ENCODE data around the gene MTM1. TPM values are rescaled to one million over a fixed set of nuclear protein-coding genes. Genes with fewer than 3 reads are reported as not detected.

MTM1 gene
- total and polyA plus RNA-seq, 2 experiments from 2014 or later = 8.7 to 15.4 TPM

DNA sequence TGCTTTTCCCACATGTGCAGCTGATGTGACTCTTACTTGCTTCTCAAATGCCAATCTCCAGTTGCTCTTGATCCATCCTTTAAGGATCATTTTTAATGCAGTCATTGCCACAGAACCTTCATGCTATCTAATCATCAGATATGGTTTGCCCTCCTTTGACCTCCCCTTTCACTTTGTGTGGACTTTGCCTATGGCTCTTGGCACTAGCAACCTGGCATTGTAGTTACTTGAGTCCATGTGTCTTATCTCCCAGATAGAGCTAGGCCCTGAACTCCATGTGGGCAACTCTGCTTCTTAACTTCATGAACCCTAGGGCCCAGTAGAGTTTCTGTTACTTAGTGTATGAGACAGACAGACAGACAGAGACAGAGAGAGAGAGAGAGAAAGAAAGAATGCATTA is 41.6 kb downstream of the MTM1 start:
- TF ChIP-seq, protein P1, sequence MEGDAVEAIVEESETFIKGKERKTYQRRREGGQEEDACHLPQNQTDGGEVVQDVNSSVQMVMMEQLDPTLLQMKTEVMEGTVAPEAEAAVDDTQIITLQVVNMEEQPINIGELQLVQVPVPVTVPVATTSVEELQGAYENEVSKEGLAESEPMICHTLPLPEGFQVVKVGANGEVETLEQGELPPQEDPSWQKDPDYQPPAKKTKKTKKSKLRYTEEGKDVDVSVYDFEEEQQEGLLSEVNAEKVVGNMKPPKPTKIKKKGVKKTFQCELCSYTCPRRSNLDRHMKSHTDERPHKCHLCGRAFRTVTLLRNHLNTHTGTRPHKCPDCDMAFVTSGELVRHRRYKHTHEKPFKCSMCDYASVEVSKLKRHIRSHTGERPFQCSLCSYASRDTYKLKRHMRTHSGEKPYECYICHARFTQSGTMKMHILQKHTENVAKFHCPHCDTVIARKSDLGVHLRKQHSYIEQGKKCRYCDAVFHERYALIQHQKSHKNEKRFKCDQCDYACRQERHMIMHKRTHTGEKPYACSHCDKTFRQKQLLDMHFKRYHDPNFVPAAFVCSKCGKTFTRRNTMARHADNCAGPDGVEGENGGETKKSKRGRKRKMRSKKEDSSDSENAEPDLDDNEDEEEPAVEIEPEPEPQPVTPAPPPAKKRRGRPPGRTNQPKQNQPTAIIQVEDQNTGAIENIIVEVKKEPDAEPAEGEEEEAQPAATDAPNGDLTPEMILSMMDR (IDR thresholded peaks at IDR 0.05; ENCODE audit: poor library complexity) = no peak
- TF ChIP-seq EZH2 (IDR thresholded peaks at IDR 0.05; ENCODE audit: borderline replicate concordance) = no peak
- TF ChIP-seq EZH2phosphoT487 (IDR thresholded peaks at IDR 0.05; ENCODE audit: low read depth, severe bottlenecking, unreplicated experiment) = no peak
- DNase-seq (ENCODE audit: low spot score) = no peak
- no peaks in the 10 kb centered on the region for H3K9me3 ChIP-seq (ENCODE audit: low read depth)
- H3K9me2 ChIP-seq (replicated peaks; ENCODE audit: insufficient read depth) = no peaks in the 10 kb centered on the region
- no peak overlapping the region for H3K27ac ChIP-seq
- no peak overlapping the region for H3K4me2 ChIP-seq
- H4K20me1 ChIP-seq (ENCODE audit: insufficient read depth, poor library complexity, severe bottlenecking) = no peaks in the 10 kb centered on the region
- no peaks in the 10 kb centered on the region for H3K4me1 ChIP-seq (ENCODE audit: insufficient read depth)
- no peaks in the 10 kb centered on the region for H3K36me3 ChIP-seq (replicated peaks; ENCODE audit: insufficient read depth, low read depth)
- no peak overlapping the region for H3K4me3 ChIP-seq
- no peaks in the 10 kb centered on the region for H3K27me3 ChIP-seq
- no peak overlapping the region for H2AFZ ChIP-seq
- H3K79me2 ChIP-seq = no peaks in the 10 kb centered on the region

DNA sequence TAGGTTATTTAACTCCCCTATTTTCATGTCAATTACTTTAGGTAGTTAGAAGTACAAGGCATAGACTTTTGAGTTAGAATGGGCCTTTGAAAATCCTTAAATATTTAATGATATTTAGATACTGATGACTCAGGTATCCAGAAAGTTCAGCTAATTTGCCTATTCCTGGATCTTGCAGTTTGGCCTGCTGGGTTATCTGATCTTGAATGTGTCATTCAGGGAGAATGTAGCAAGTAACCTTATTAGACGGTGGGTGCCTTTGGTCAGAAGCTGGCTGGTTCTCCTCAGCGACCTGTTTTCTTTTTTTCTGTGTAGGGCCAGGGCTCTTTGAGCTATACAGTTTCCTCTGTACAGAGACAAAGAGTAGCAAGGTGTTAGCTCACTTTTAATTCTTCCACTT is 42.0 kb downstream of the MTM1 start:
- Histone ChIP-seq H3K27ac (no peak overlapping the region), H3K9me2 (replicated peaks; ENCODE audit: insufficient read depth) (no peaks in the 10 kb centered on the region), H4K20me1 (ENCODE audit: insufficient read depth, poor library complexity, severe bottlenecking) (no peaks in the 10 kb centered on the region), H3K79me2 (no peaks in the 10 kb centered on the region), H3K36me3 (replicated peaks; ENCODE audit: insufficient read depth, low read depth) (no peaks in the 10 kb centered on the region), H3K27me3 (no peaks in the 10 kb centered on the region), H2AFZ (no peak overlapping the region), H3K9me3 (ENCODE audit: low read depth) (no peaks in the 10 kb centered on the region), H3K4me2 (no peak overlapping the region), H3K4me1 (ENCODE audit: insufficient read depth) (no peaks in the 10 kb centered on the region), H3K4me3 (no peak overlapping the region)
- WGBS (ENCODE audit: low lambda C conversion rate, missing lambda C conversion rate) = 60% methylated on average over 2 of the region's 2 CpGs
- TF ChIP-seq, protein P1 (IDR thresholded peaks at IDR 0.05; ENCODE audit: poor library complexity) = no peak
- TF ChIP-seq EZH2 (IDR thresholded peaks at IDR 0.05; ENCODE audit: borderline replicate concordance) (no peak), EZH2phosphoT487 (IDR thresholded peaks at IDR 0.05; ENCODE audit: low read depth, severe bottlenecking, unreplicated experiment) (no peak)
- no peak for DNase-seq (ENCODE audit: low spot score)

DNA sequence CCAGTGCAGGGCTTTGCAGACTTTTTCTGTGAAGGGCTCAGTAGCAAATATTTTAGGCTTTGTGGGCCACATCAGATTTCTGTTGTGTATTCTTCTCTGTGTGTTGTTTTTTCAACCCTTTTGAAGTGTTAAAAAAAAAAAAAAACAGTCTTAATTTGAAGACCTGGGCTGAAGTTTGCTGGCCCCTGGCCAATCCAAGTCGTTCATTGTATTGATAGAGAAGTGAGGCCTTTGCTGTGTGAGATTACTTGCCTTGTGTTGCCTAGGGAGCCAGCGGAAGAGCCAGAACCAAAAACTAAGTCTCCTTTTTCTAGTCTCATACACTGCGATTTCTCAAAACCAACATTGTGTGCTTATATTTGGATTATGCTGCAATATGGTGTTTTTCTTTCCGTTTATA is 46.9 kb downstream of the MTM1 start:
- TF ChIP-seq, protein P1 (IDR thresholded peaks at IDR 0.05; ENCODE audit: poor library complexity) = no peak
- TF ChIP-seq EZH2phosphoT487 (IDR thresholded peaks at IDR 0.05; ENCODE audit: low read depth, severe bottlenecking, unreplicated experiment) = no peak
- TF ChIP-seq EZH2 (IDR thresholded peaks at IDR 0.05; ENCODE audit: borderline replicate concordance) = no peak
- no peak overlapping the region for H3K4me2 ChIP-seq
- H2AFZ ChIP-seq = no peak overlapping the region
- H4K20me1 ChIP-seq (ENCODE audit: insufficient read depth, poor library complexity, severe bottlenecking) = no peaks in the 10 kb centered on the region
- no peak overlapping the region for H3K4me3 ChIP-seq
- no peaks in the 10 kb centered on the region for H3K79me2 ChIP-seq
- no peaks in the 10 kb centered on the region for H3K9me3 ChIP-seq (ENCODE audit: low read depth)
- H3K9me2 ChIP-seq (replicated peaks; ENCODE audit: insufficient read depth) = no peaks in the 10 kb centered on the region
- WGBS (ENCODE audit: low lambda C conversion rate, missing lambda C conversion rate) = 77% methylated on average over 4 of the region's 4 CpGs
- no peaks in the 10 kb centered on the region for H3K4me1 ChIP-seq (ENCODE audit: insufficient read depth)
- H3K36me3 ChIP-seq (replicated peaks; ENCODE audit: insufficient read depth, low read depth) = no peaks in the 10 kb centered on the region
- no peak for DNase-seq (ENCODE audit: low spot score)
- no peaks in the 10 kb centered on the region for H3K27me3 ChIP-seq
- no peak overlapping the region for H3K27ac ChIP-seq

Measured in hepatocyte (in vitro differentiated cells).